Upper lobe of right lung (tissue), 1 donor: ENCODE data around the gene LTA. TPM values are rescaled to one million over a fixed set of nuclear protein-coding genes. Genes with fewer than 3 reads are reported as not detected.

ENCODE experiments used
- ATAC-seq: fragments of 200-7000 bp; cut with Tn5 transposase; one replicate; pipeline ENCODE4 v1.9.1; 2020; ENCODE audit warnings: mild to moderate bottlenecking, moderate library complexity
- DNase-seq: peaks from one replicate; pipeline ENCODE4 v3.0.0-alpha.2; 2020
- H3K27ac ChIP-seq: fragments of 200-600 bp; one replicate; pipeline ENCODE4 v1.8.0; 2022
- H3K27me3 ChIP-seq: fragments of 200-600 bp; one replicate; pipeline ENCODE4 v1.8.0; 2022; ENCODE audit warnings: mild to moderate bottlenecking
- H3K36me3 ChIP-seq: fragments of 200-600 bp; one replicate; pipeline ENCODE4 v1.8.0; 2022
- H3K4me1 ChIP-seq: fragments of 200-600 bp; one replicate; pipeline ENCODE4 v1.8.0; 2022
- H3K4me3 ChIP-seq: fragments of 200-600 bp; one replicate; pipeline ENCODE4 v1.8.0; 2022; ENCODE audit warnings: mild to moderate bottlenecking
- H3K9me3 ChIP-seq: fragments of 200-600 bp; one replicate; pipeline ENCODE4 v1.8.0; 2022
- intact Hi-C: fragments of 100-400 bp; cut with DNase I; formaldehyde crosslinking; loops from one replicate; pipeline ENCODE4 v1.11.0; 2022
- total RNA-seq: library from RNA; stranded (reverse); fragmentation: NEBNext Ultra II Directional; extraction: Animal tissue kit (Norgen Biotek cat#: 25700); gene quantifications from one replicate; pipeline ENCODE4 v1.2.1, GENCODE V29; 2021
- TF ChIP-seq, protein P1 (sequence below): fragments of 200-600 bp; IDR thresholded peaks from one replicate; pipeline ENCODE4 v1.8.0; 2022; ENCODE audit warnings: antibody characterized with exemption
- donor health status: DM: no; HTN: yes; CAD: no; lungs with severe emphysema.

LTA gene
- total RNA-seq, 1 donor from 2014 or later = 0.46 TPM

DNA sequence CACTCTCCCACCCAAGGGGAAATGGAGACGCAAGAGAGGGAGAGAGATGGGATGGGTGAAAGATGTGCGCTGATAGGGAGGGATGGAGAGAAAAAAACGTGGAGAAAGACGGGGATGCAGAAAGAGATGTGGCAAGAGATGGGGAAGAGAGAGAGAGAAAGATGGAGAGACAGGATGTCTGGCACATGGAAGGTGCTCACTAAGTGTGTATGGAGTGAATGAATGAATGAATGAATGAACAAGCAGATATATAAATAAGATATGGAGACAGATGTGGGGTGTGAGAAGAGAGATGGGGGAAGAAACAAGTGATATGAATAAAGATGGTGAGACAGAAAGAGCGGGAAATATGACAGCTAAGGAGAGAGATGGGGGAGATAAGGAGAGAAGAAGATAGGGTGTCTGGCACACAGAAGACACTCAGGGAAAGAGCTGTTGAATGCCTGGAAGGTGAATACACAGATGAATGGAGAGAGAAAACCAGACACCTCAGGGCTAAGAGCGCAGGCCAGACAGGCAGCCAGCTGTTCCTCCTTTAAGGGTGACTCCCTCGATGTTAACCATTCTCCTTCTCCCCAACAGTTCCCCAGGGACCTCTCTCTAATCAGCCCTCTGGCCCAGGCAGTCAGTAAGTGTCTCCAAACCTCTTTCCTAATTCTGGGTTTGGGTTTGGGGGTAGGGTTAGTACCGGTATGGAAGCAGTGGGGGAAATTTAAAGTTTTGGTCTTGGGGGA is 4.0 kb downstream of the LTA start:
- Histone ChIP-seq H3K27ac (peak overlapping the region; percentile 55), H3K36me3 (no peaks in the 10 kb centered on the region), H3K4me3 (peak overlapping the region; percentile 48), H3K4me1 (no peaks in the 10 kb centered on the region), H3K9me3 (no peaks in the 10 kb centered on the region), H3K27me3 (no peaks in the 10 kb centered on the region)
- TF ChIP-seq, protein P1, sequence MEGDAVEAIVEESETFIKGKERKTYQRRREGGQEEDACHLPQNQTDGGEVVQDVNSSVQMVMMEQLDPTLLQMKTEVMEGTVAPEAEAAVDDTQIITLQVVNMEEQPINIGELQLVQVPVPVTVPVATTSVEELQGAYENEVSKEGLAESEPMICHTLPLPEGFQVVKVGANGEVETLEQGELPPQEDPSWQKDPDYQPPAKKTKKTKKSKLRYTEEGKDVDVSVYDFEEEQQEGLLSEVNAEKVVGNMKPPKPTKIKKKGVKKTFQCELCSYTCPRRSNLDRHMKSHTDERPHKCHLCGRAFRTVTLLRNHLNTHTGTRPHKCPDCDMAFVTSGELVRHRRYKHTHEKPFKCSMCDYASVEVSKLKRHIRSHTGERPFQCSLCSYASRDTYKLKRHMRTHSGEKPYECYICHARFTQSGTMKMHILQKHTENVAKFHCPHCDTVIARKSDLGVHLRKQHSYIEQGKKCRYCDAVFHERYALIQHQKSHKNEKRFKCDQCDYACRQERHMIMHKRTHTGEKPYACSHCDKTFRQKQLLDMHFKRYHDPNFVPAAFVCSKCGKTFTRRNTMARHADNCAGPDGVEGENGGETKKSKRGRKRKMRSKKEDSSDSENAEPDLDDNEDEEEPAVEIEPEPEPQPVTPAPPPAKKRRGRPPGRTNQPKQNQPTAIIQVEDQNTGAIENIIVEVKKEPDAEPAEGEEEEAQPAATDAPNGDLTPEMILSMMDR = no peak
- intact Hi-C loops = no loop called here
- ATAC-seq = no peak
- DNase-seq = no peak

- no peaks in the 10 kb centered on the region for H3K27me3 ChIP-seq
- TF ChIP-seq, protein P1 = no peak
- H3K36me3 ChIP-seq = no peaks in the 10 kb centered on the region
- intact Hi-C loops = no loop called here
- peak overlapping the region; percentile 48 for H3K4me3 ChIP-seq
- no peaks in the 10 kb centered on the region for H3K9me3 ChIP-seq
- ATAC-seq (no peak), DNase-seq (no peak)
- no peak overlapping the region for H3K27ac ChIP-seq
- peaks cover 7% of the 10 kb centered on the region for H3K4me1 ChIP-seq
Measured at GRCh38 chr6:31576897-31577578, 4.9 kb downstream of the LTA start.

- intact Hi-C loops = no loop called here
Measured at GRCh38 chr6:31577579-31577966, 5.5 kb downstream of the LTA start.

GRCh38 chr6:31578184-31579118 is 6.4 kb downstream of the LTA start:
- H3K36me3 ChIP-seq = no peaks in the 10 kb centered on the region
- TF ChIP-seq, protein P1 = no peak
- H3K9me3 ChIP-seq = no peaks in the 10 kb centered on the region
- no peak for DNase-seq
- H3K27me3 ChIP-seq = no peaks in the 10 kb centered on the region
- intact Hi-C loops = no loop called here
- H3K4me1 ChIP-seq = peaks cover 7% of the 10 kb centered on the region
- no peak overlapping the region for H3K4me3 ChIP-seq
- no peak overlapping the region for H3K27ac ChIP-seq
- no peak for ATAC-seq

More at GRCh38 chr6:31577579-31577966, 5.5 kb downstream of the LTA start:
- no peak overlapping the region for H3K27ac ChIP-seq
- H3K9me3 ChIP-seq = no peaks in the 10 kb centered on the region
- H3K27me3 ChIP-seq = no peaks in the 10 kb centered on the region
- H3K36me3 ChIP-seq = no peaks in the 10 kb centered on the region
- peaks cover 7% of the 10 kb centered on the region for H3K4me1 ChIP-seq
- ATAC-seq = no peak
- TF ChIP-seq, protein P1 = no peak
- no peak overlapping the region for H3K4me3 ChIP-seq
- no peak for DNase-seq

- intact Hi-C loops = no loop called here
- Histone ChIP-seq H3K27ac (no peak overlapping the region), H3K4me1 (peaks cover 7% of the 10 kb centered on the region), H3K36me3 (no peaks in the 10 kb centered on the region), H3K4me3 (no peak overlapping the region), H3K27me3 (no peaks in the 10 kb centered on the region), H3K9me3 (no peaks in the 10 kb centered on the region)
- DNase-seq = no peak
- no peak for ATAC-seq
- TF ChIP-seq, protein P1 = no peak
Measured at GRCh38 chr6:31579119-31579505, 7.0 kb downstream of the LTA start.
